Thoracic aorta (tissue), 2 donors: ENCODE results near the gene SURF2. TPM values are rescaled to one million over a fixed set of nuclear protein-coding genes. Genes with fewer than 3 reads are reported as not detected.

Experiments used
- ATAC-seq: fragments of 150-250 bp; one replicate; pipeline ENCODE4 v1.8.0; 2017; ENCODE audit warnings: low read depth; ENCODE audit not compliant: insufficient number of reproducible peaks, low FRiP score
- DNase-seq: peaks from one replicate; pipeline ENCODE4 v3.0.0-alpha.2; 2020; ENCODE audit warnings: low spot score
- H3K27ac ChIP-seq, 2 donors: fragments of 200-600 bp; sonication (generic); 1 replicate in 1 of 2; 2 replicates in 1 of 2; pipeline ENCODE4 v1.5.1; 2016; ENCODE audit warnings: mild to moderate bottlenecking in 2 of 2, moderate library complexity in 2 of 2
- H3K27me3 ChIP-seq: fragments of 200-600 bp; sonication (generic); replicated peaks from 2 replicates; pipeline ENCODE4 v1.6.0; 2016; ENCODE audit warnings: mild to moderate bottlenecking; ENCODE audit not compliant: insufficient read depth
- H3K36me3 ChIP-seq: fragments of 200-600 bp; sonication (generic); one replicate; pipeline ENCODE4 v1.5.1; 2016
- H3K4me1 ChIP-seq, 2 donors: fragments of 200-600 bp; sonication (generic); 1 replicate in 1 of 2; 2 replicates in 1 of 2; pipeline versions ENCODE4 v1.5.1 to v1.6.0; 2016; ENCODE audit warnings: low read depth in 2 of 2, mild to moderate bottlenecking in 1 of 2; ENCODE audit not compliant: control insufficient read depth in 1 of 2
- H3K4me3 ChIP-seq: fragments of 200-600 bp; sonication (generic); 2 replicates; pipeline ENCODE4 v1.5.1; 2016; ENCODE audit warnings: mild to moderate bottlenecking
- H3K9me3 ChIP-seq: fragments of 200-600 bp; sonication (generic); 2 replicates; pipeline ENCODE4 v1.5.1; 2016
- total RNA-seq, 2 donors: library from RNA; depleted of rRNA; stranded (reverse); fragments of >200 nt; gene quantifications; one replicate each; pipeline versions ENCODE4 v1.1.0 to v1.2.3, GENCODE V29; 2016
- TF ChIP-seq, protein P1 (sequence below): fragments of 200-600 bp; sonication (generic); IDR thresholded peaks from one replicate; pipeline ENCODE4 v1.5.1; 2019; ENCODE audit warnings: antibody characterized with exemption

The SURF2 gene
- total RNA-seq, 2 donors from 2014 or later = 7.0 to 13.3 TPM

- no peak for DNase-seq
- H3K4me3 ChIP-seq = no peak overlapping the region
- TF ChIP-seq, protein P1, sequence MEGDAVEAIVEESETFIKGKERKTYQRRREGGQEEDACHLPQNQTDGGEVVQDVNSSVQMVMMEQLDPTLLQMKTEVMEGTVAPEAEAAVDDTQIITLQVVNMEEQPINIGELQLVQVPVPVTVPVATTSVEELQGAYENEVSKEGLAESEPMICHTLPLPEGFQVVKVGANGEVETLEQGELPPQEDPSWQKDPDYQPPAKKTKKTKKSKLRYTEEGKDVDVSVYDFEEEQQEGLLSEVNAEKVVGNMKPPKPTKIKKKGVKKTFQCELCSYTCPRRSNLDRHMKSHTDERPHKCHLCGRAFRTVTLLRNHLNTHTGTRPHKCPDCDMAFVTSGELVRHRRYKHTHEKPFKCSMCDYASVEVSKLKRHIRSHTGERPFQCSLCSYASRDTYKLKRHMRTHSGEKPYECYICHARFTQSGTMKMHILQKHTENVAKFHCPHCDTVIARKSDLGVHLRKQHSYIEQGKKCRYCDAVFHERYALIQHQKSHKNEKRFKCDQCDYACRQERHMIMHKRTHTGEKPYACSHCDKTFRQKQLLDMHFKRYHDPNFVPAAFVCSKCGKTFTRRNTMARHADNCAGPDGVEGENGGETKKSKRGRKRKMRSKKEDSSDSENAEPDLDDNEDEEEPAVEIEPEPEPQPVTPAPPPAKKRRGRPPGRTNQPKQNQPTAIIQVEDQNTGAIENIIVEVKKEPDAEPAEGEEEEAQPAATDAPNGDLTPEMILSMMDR = no peak
- no peaks in the 10 kb centered on the region for H3K27me3 ChIP-seq
- peaks cover 38% of the 10 kb centered on the region for H3K36me3 ChIP-seq
- H3K4me1 ChIP-seq = peaks cover 4 to 12% of the 10 kb centered on the region in 2 donors
- H3K27ac ChIP-seq = no peak overlapping the region
- no peaks in the 10 kb centered on the region for H3K9me3 ChIP-seq
- no peak for ATAC-seq
These were observed 5.2 kb downstream of the SURF2 start for GRCh38 chr9:133361507-133362092.

DNA sequence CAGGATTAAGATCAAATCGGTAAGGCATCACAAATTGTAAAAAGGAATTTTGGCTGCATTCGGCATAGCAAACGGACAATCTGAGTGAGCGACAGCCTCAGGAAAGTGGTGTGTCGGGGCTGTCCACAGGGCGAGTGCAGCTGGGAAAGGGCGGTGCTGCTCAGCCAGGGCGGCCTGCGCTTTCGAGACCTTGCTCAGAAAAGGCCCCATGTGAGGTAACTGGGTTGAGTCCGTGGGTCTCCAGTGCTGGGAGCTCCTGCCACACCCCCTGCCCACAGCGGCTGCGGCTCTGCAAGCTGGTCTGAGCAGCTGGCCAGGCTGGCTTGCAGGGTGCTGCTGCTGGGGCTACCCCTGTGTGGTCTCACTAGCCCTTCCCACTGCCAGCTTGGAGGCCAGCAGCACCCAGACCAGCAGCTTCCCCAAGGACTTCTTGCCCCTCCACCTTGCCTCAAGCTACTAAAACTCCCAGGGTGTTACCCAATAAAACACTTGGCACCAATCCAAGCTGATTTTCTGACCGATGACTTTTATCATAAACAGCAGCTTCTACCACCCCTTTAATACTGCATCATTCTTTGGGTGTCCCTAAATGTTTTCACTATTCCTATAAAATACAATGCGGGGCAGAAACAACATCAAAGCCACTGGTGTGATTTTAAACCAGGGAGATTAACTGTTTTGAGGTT is 6.2 kb downstream of the SURF2 start:
- DNase-seq = no peak

GRCh38 chr9:133366435-133366834 is 10.1 kb downstream of the SURF2 start:
- H3K9me3 ChIP-seq = no peaks in the 10 kb centered on the region
- no peak overlapping the region for H3K27ac ChIP-seq
- no peak for ATAC-seq
- no peaks in the 10 kb centered on the region for H3K27me3 ChIP-seq
- no peak for DNase-seq
- TF ChIP-seq, protein P1 = no peak
- peaks cover 1 to 38% of the 10 kb centered on the region in 2 donors for H3K4me1 ChIP-seq
- H3K36me3 ChIP-seq = peaks cover 43% of the 10 kb centered on the region
- no peak overlapping the region for H3K4me3 ChIP-seq

More for the DNA sequence above, 6.2 kb downstream of the SURF2 start:
- no peak for ATAC-seq
- Histone ChIP-seq H3K27ac (no peak overlapping the region), H3K4me1 (peaks cover 0 to 4% of the 10 kb centered on the region in 2 donors), H3K4me3 (no peak overlapping the region), H3K9me3 (no peaks in the 10 kb centered on the region), H3K27me3 (no peaks in the 10 kb centered on the region), H3K36me3 (peaks cover 43% of the 10 kb centered on the region)
- TF ChIP-seq, protein P1 = no peak

DNA sequence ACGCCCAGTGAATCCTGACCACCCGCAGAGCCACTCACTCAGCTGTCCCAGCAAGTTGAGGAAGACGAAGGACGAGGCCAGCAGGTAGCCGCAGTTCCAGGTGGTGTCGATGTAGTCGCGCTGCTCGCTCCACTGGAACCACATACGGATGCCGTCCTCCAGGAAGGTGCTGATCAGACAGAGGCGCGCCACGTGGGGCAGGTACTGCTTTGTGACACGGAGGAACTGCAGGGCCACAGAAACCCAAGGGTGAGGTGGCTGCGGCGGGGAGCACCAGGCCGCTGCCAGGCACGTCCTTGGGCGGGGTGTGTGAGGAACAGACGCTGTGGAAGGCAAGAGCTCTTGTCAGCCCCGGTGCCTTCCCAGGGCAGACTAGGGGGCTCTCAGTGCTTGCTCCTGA is 10.9 kb downstream of the SURF2 start:
- H3K27ac ChIP-seq = no peak overlapping the region
- no peaks in the 10 kb centered on the region for H3K27me3 ChIP-seq
- H3K4me3 ChIP-seq = no peak overlapping the region
- TF ChIP-seq, protein P1 = no peak
- H3K9me3 ChIP-seq = no peaks in the 10 kb centered on the region
- H3K36me3 ChIP-seq = peaks cover 43% of the 10 kb centered on the region
- DNase-seq = no peak
- ATAC-seq = no peak
- peaks cover 9 to 46% of the 10 kb centered on the region in 2 donors for H3K4me1 ChIP-seq

GRCh38 chr9:133367778-133368177 is 11.4 kb downstream of the SURF2 start:
- Histone ChIP-seq H3K27me3 (no peaks in the 10 kb centered on the region), H3K4me1 (peaks cover 14 to 52% of the 10 kb centered on the region in 2 donors), H3K4me3 (no peak overlapping the region), H3K27ac (no peak overlapping the region), H3K36me3 (peaks cover 40% of the 10 kb centered on the region), H3K9me3 (no peaks in the 10 kb centered on the region)
- TF ChIP-seq, protein P1 = no peak
- DNase-seq (no peak), ATAC-seq (no peak)
